ENCODE data around the gene CD96.
A peak's percentile ranks its signal among the peaks of the same experiment; 100 is the strongest.

The CD96 gene

GRCh38 chr3:111676211-111677006 lies 134.4 kb downstream of the CD96 start:
- DNase-seq (ENCODE audit: low spot score): no peak

- no peak for DNase-seq (ENCODE audit: low spot score)
Measured at GRCh38 chr3:111677007-111677392, 135.0 kb downstream of the CD96 start.

- DNase-seq (ENCODE audit: low spot score): no peak
Measured at GRCh38 chr3:111681661-111682426, 139.8 kb downstream of the CD96 start.

GRCh38 chr3:111684640-111685039 lies 142.6 kb downstream of the CD96 start:
- no peak for DNase-seq (ENCODE audit: low spot score)

GRCh38 chr3:111688190-111688800 lies 146.3 kb downstream of the CD96 start:
- no peak for DNase-seq (ENCODE audit: low spot score)

- DNase-seq (ENCODE audit: low spot score): no peak
Measured at GRCh38 chr3:111690242-111690641, 148.2 kb downstream of the CD96 start.

GRCh38 chr3:111691293-111691909 lies 149.4 kb downstream of the CD96 start:
- DNase-seq (ENCODE audit: low spot score): no peak

GRCh38 chr3:111692593-111693552 lies 150.9 kb downstream of the CD96 start:
- no peak for DNase-seq (ENCODE audit: low spot score)

- no peak for DNase-seq (ENCODE audit: low spot score)
Measured at GRCh38 chr3:111694471-111694870, 152.5 kb downstream of the CD96 start.

- DNase-seq (ENCODE audit: low spot score): peak; percentile 75
Measured at GRCh38 chr3:111695636-111696117, 153.7 kb downstream of the CD96 start.

GRCh38 chr3:111700054-111700453 lies 158.1 kb downstream of the CD96 start:
- no peak for DNase-seq (ENCODE audit: low spot score)

- DNase-seq (ENCODE audit: low spot score): no peak
Measured at GRCh38 chr3:111701292-111701906, 159.4 kb downstream of the CD96 start.

Data from kidney capillary endothelial cell (primary cell).